OCI-LY7 (cell line): ENCODE measurements around the gene ATXN10.

Experiments
- CTCF ChIP-seq: fragments of 200-600 bp; sonication (generic); conservative IDR thresholded peaks from 2 replicates; pipeline ENCODE4 v1.5.1; 2014; ENCODE audit warnings: mild to moderate bottlenecking, antibody characterized with exemption, low read length, moderate library complexity, mixed read lengths
- EZH2phosphoT487 ChIP-seq: fragments of 200-600 bp; sonication (generic); IDR thresholded peaks from 2 replicates; pipeline ENCODE4 v1.6.1; 2018; ENCODE audit warnings: low read depth, borderline replicate concordance, mild to moderate bottlenecking, mixed run types, antibody characterized with exemption, low read length, moderate library complexity, mixed read lengths

- TF ChIP-seq CTCF (no peak), EZH2phosphoT487 (no peak)
Measured at GRCh38 chr22:45793892-45794291, 122.3 kb downstream of the ATXN10 start.
